ENCODE measurements around the gene SLAMF6.

GRCh38 chr1:160496334-160496733 lies 26.7 kb downstream of the SLAMF6 start:
- TF ChIP-seq CTCF (conservative IDR thresholded peaks at IDR 0.05; ENCODE audit: low read depth, low read length) (no peak), EZH2 (IDR thresholded peaks at IDR 0.05; ENCODE audit: borderline replicate concordance, low read depth, low read length, poor library complexity, severe bottlenecking) (no peak)
